HepG2 (cell line): Measurements from ENCODE around the gene SEMA3B. TPM values are rescaled to one million over a fixed set of nuclear protein-coding genes. Genes with fewer than 3 reads are reported as not detected.

Source experiments
- ATAC-seq: fragments of 200-7000 bp; cut with Tn5 transposase; 3 replicates; pipeline ENCODE4 v1.9.1; 2020; ENCODE audit warnings: mild to moderate bottlenecking, moderate library complexity
- BruUV-seq: library from RNA; stranded (reverse); fragments of 400-500 nt; replicated peaks from 2 replicates; lab custom pipeline; 2021; lab: Mats Ljungman, UMichigan
- CTCF ChIA-PET: fragments of 300-600 bp; formaldehyde crosslinking; extraction: SDS; loops from one replicate; lab custom pipeline; 2021; ENCODE audit warnings: low total read pairs, inconsistent platforms, low intra/inter-chr PET ratio; lab: Yijun Ruan, JAX
- POLR2A ChIA-PET: fragments of 350-600 bp; sonication (Branson Sonifier 250); formaldehyde crosslinking; loops from one replicate; lab custom pipeline; 2020; ENCODE audit warnings: antibody characterized with exemption, inconsistent platforms; lab: Yijun Ruan, JAX
- DNase-seq: peaks from one replicate; pipeline ENCODE4 v3.0.0-alpha.2; 2015; ENCODE audit warnings: low spot score
- FAIRE-seq: peaks from 3 replicates; lab custom pipeline; 2011; peaks lifted over from hg19 to GRCh38; lab: Jason Lieb, UNC
- H2AFZ ChIP-seq: one replicate; pipeline ENCODE4 v1.6.1; 2011; ENCODE audit warnings: low read length, inconsistent platforms
- H3K27ac ChIP-seq: fragments of 300-600 bp; 3 replicates; pipeline ENCODE4 v1.8.0; 2011; ENCODE audit warnings: mixed run types, mild to moderate bottlenecking, mixed read lengths, low read length, inconsistent platforms; ENCODE audit not compliant: insufficient read depth; ENCODE audit errors: extremely low read length
- H3K27me3 ChIP-seq, 2 experiments: fragments of 200-600 bp in 1 of 2; 2 replicates in 1 of 2; 3 replicates in 1 of 2; pipeline versions ENCODE4 v1.6.0 to v1.8.0; 2011; ENCODE audit warnings: low read length in 2 of 2, mild to moderate bottlenecking in 2 of 2, moderate library complexity in 2 of 2, inconsistent platforms in 1 of 2; ENCODE audit not compliant: insufficient read depth in 2 of 2, control insufficient read depth in 1 of 2
- H3K36me3 ChIP-seq, 2 experiments: fragments of 200-600 bp in 1 of 2; replicated peaks in 1 of 2; 2 replicates in 1 of 2; 3 replicates in 1 of 2; pipeline versions ENCODE4 v1.5.1 to v1.8.0; 2011; ENCODE audit warnings: low read length in 2 of 2, inconsistent platforms in 1 of 2; ENCODE audit not compliant: insufficient read depth in 2 of 2, control insufficient read depth in 1 of 2
- H3K4me1 ChIP-seq: 2 replicates; pipeline ENCODE4 v1.5.1; 2012; ENCODE audit warnings: low read length, inconsistent platforms; ENCODE audit not compliant: insufficient read depth
- H3K4me2 ChIP-seq: 2 replicates; pipeline ENCODE4 v1.6.0; 2011; ENCODE audit warnings: low read depth, low read length, inconsistent platforms
- H3K4me3 ChIP-seq, 3 experiments: fragments of 200-600 bp in 1 of 3; sonication (generic), shearing (Covaris generic) in 1 of 3; replicated peaks in 1 of 3; 2 replicates each; pipeline ENCODE4 v1.5.1; 2011 to 2016; ENCODE audit warnings: low read length in 3 of 3, inconsistent platforms in 2 of 3, low read depth in 2 of 3, mild to moderate bottlenecking in 2 of 3, control low read depth in 1 of 3, mixed read lengths in 1 of 3; ENCODE audit not compliant: insufficient read depth in 1 of 3
- H3K79me2 ChIP-seq: one replicate; pipeline ENCODE4 v1.6.1; 2011; ENCODE audit warnings: low read length, inconsistent platforms; ENCODE audit not compliant: insufficient read depth
- H3K9ac ChIP-seq: 2 replicates; pipeline ENCODE4 v1.6.0; 2011; ENCODE audit warnings: mild to moderate bottlenecking, low read depth, low read length, inconsistent platforms; ENCODE audit not compliant: insufficient read depth
- H3K9me3 ChIP-seq: 2 replicates; pipeline ENCODE4 v1.5.1; 2012; ENCODE audit warnings: mild to moderate bottlenecking, low read length
- H4K20me1 ChIP-seq: 2 replicates; pipeline ENCODE4 v1.6.0; 2011; ENCODE audit warnings: inconsistent platforms, mild to moderate bottlenecking, low read length, moderate library complexity; ENCODE audit not compliant: insufficient read depth
- DMAP1 ChIP-seq: IDR thresholded peaks from 2 replicates; pipeline ENCODE4 v1.6.1; 2016
- EP300 ChIP-seq, 3 experiments: sonication (generic) in 1 of 3; formaldehyde crosslinking in 1 of 3; IDR thresholded peaks; 2 replicates each; pipeline versions ENCODE4 v1.5.1 to v1.6.1; 2011 to 2020; ENCODE audit warnings: low read depth in 2 of 3, low read length in 2 of 3, borderline replicate concordance in 1 of 3, improper control_type of control experiment in 1 of 3, mild to moderate bottlenecking in 1 of 3, missing genetic modification reagents in 1 of 3, moderate library complexity in 1 of 3
- MXI1 ChIP-seq: IDR thresholded peaks from 3 replicates; pipeline ENCODE4 v1.6.1; 2012; ENCODE audit warnings: low read depth, low read length, inconsistent platforms, borderline replicate concordance
- PHF5A ChIP-seq: IDR thresholded peaks from one replicate; pipeline ENCODE4 v1.6.1; 2018; ENCODE audit warnings: low read depth, missing genetic modification reagents; ENCODE audit not compliant: unreplicated experiment
- POLR2AphosphoS5 ChIP-seq: IDR thresholded peaks from 2 replicates; pipeline ENCODE4 v1.6.1; 2012; ENCODE audit warnings: low read depth, low read length
- SATB2 ChIP-seq: sonication (generic); formaldehyde crosslinking; IDR thresholded peaks from 2 replicates; pipeline ENCODE4 v1.5.0; 2020; ENCODE audit warnings: missing genetic modification reagents
- SOX13 ChIP-seq, 3 experiments: fragments of 450-650 bp in 1 of 3; sonication (generic) in 1 of 3; formaldehyde crosslinking in 1 of 3; IDR thresholded peaks in 2 of 3; conservative IDR thresholded peaks in 1 of 3; 2 replicates each; pipeline versions ENCODE4 v1.5.0 to v1.6.1; 2016 to 2020; ENCODE audit warnings: antibody characterized with exemption in 1 of 3, mild to moderate bottlenecking in 1 of 3, missing compliant biosample characterization in 1 of 3, missing genetic modification reagents in 1 of 3, moderate library complexity in 1 of 3
- STAG1 ChIP-seq: sonication (generic); formaldehyde crosslinking; IDR thresholded peaks from 2 replicates; pipeline ENCODE4 v1.4.0; 2020; ENCODE audit warnings: missing genetic modification reagents
- YEATS2 ChIP-seq: sonication (generic); formaldehyde crosslinking; IDR thresholded peaks from 2 replicates; pipeline ENCODE4 v1.4.0; 2020; ENCODE audit warnings: missing genetic modification reagents, borderline replicate concordance
- ZNF333 ChIP-seq: sonication (generic); formaldehyde crosslinking; IDR thresholded peaks from 2 replicates; pipeline ENCODE4 v1.4.0; 2020; ENCODE audit warnings: mild to moderate bottlenecking, missing genetic modification reagents, borderline replicate concordance
- ZNF619 ChIP-seq: sonication (generic); formaldehyde crosslinking; IDR thresholded peaks from 2 replicates; pipeline ENCODE4 v1.4.0; 2020; ENCODE audit warnings: mild to moderate bottlenecking, missing genetic modification reagents
- ZNF629 ChIP-seq: sonication (generic); formaldehyde crosslinking; conservative IDR thresholded peaks from 2 replicates; pipeline ENCODE4 v1.5.0; 2020; ENCODE audit warnings: missing genetic modification reagents
- ZSCAN21 ChIP-seq: sonication (generic); formaldehyde crosslinking; IDR thresholded peaks from 2 replicates; pipeline ENCODE4 v1.8.0; 2022; ENCODE audit warnings: mild to moderate bottlenecking, missing genetic modification reagents, moderate library complexity, borderline replicate concordance
- WGBS: methylation state at CpG from one replicate; pipeline ENCODE4 v1.1.6; 2017; ENCODE audit warnings: low lambda C conversion rate; 5-methylcytosine and 5-hydroxymethylcytosine counted together
- in situ Hi-C: cut with HindIII; loops from 2 replicates; pipeline ENCODE4 v1.10.0; 2017; ENCODE audit warnings: low pct_unique_long_range_greater_than_20kb; ENCODE audit not compliant: extremely low pct_ligation_motif_present
- intact Hi-C: fragments of 100-400 bp; cut with micrococcal nuclease; formaldehyde crosslinking; loops from one replicate; pipeline ENCODE4 v1.10.0; 2022; ENCODE audit not compliant: unreplicated experiment
- polyA plus RNA-seq, 8 experiments: library from polyadenylated mRNA; depleted of rRNA in 3 of 8; stranded (reverse) in 7 of 8; unstranded in 1 of 8; fragments of >200 nt; fragmentation: Illumina TruSeq in 4 of 8; extraction: Trizol in 4 of 8; gene quantifications; 2 replicates each; pipeline versions ENCODE4 v1.2.1 to v1.2.3, GENCODE V29; 2011 to 2016; ENCODE audit warnings: low read depth in 4 of 8, missing spikeins in 1 of 8, mixed read lengths in 1 of 8; ENCODE audit not compliant: insufficient read depth in 1 of 8
- total RNA-seq, 5 experiments: library from RNA; depleted of rRNA; stranded (reverse); fragments of >200 nt; fragmentation: Illumina TruSeq; extraction: Trizol; gene quantifications; 2 replicates each; pipeline ENCODE4 v1.2.3, GENCODE V29; 2016; ENCODE audit warnings: low read depth in 1 of 5
- TF ChIP-seq, protein P1 (sequence below): sonication (generic); formaldehyde crosslinking; IDR thresholded peaks from 2 replicates; pipeline ENCODE4 v1.5.0; 2020; ENCODE audit warnings: mild to moderate bottlenecking, missing genetic modification reagents
- TF ChIP-seq, protein P2 (sequence below), 2 experiments: fragments of 450-650 bp in 1 of 2; sonication (generic) in 1 of 2; formaldehyde crosslinking; IDR thresholded peaks; 2 replicates each; pipeline versions ENCODE4 v1.5.0 to v1.8.0; 2020 to 2022; ENCODE audit warnings: mild to moderate bottlenecking in 1 of 2, missing genetic modification reagents in 1 of 2
- TF ChIP-seq, protein P3 (sequence below): sonication (generic); formaldehyde crosslinking; conservative IDR thresholded peaks from 2 replicates; pipeline ENCODE4 v1.4.0; 2020; ENCODE audit warnings: missing genetic modification reagents

SEMA3B gene
- total and polyA plus RNA-seq, 2 of the 13 experiments (the other 11 are each of a cell fraction or from before 2014, with no cell fraction given): 93.2 to 158 TPM

DNA sequence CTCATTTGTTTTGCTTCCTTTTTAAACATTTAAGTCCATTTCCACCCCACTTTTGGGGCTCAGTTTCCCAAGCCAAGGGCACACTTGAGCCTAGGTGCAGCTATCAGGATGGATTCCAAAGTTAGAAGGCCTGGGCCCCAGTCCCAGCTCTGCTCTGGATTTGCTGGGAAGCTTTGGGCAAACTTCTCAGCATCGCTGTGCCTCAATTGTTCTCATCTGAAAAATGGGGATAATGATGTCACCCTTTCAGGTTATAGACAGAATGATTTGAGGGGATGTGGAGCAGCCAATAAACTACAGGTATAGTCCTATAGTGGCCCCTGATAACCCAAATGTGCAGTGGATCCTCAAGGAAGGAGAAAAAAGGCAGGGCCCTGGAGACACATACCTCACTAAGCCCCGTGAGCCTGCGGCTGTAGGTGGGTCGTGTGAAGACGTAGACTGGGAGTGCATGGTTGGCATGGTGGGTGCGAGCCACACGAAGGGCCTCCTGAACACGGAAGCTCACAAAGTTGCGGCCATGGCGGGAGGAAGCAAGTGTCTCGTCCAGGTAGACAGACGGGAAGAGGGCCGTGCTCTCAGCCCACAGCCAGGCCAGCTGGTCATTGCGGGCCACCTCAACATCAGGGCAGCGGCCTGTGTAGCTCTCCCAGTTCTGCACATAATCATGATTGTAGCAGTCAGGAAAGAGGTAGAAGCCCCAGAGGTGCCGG is 50.4 kb downstream of the SEMA3B start:
- no peaks in the 10 kb centered on the region for H4K20me1 ChIP-seq
- ATAC-seq (no peak), FAIRE-seq (no peak), DNase-seq (no peak)
- peaks cover 25% of the 10 kb centered on the region for H3K79me2 ChIP-seq
- WGBS: 94% methylated on average over 16 of the region's 16 CpGs
- H3K27ac ChIP-seq: peak overlapping the region; percentile 2
- peak overlapping the region; percentile 10; the same call in 1 of the 2 replicates for H3K9ac ChIP-seq
- no peaks in the 10 kb centered on the region for H3K9me3 ChIP-seq
- BruUV-seq: no TSS peak
- intact Hi-C loops (no loop called here), in situ Hi-C loops (no loop called here)
- CTCF ChIA-PET: no interaction called here
- no peak overlapping the region for H2AFZ ChIP-seq
- POLR2A ChIA-PET: interaction anchor here (1.1 to 13.0 kb wide), 4 partner anchors 11 to 31 kb away, joined by 3 to 222 read pairs (median 8); partner anchors contain the start of genes CYB561D2, HYAL1, HYAL3 and IFRD2
- no peaks in the 10 kb centered on the region; a peak in 1 of 5 replicates for H3K27me3 ChIP-seq
- H3K4me2 ChIP-seq: peak overlapping the region; percentile 94
- peaks cover 70% of the 10 kb centered on the region for H3K4me1 ChIP-seq
- peak overlapping the region in 1 of 3 experiments; percentile 19; a peak in 2 of 6 replicates for H3K4me3 ChIP-seq
- peaks cover 16 to 32% of the 10 kb centered on the region in 2 experiments for H3K36me3 ChIP-seq
- TF ChIP-seq, protein P1, sequence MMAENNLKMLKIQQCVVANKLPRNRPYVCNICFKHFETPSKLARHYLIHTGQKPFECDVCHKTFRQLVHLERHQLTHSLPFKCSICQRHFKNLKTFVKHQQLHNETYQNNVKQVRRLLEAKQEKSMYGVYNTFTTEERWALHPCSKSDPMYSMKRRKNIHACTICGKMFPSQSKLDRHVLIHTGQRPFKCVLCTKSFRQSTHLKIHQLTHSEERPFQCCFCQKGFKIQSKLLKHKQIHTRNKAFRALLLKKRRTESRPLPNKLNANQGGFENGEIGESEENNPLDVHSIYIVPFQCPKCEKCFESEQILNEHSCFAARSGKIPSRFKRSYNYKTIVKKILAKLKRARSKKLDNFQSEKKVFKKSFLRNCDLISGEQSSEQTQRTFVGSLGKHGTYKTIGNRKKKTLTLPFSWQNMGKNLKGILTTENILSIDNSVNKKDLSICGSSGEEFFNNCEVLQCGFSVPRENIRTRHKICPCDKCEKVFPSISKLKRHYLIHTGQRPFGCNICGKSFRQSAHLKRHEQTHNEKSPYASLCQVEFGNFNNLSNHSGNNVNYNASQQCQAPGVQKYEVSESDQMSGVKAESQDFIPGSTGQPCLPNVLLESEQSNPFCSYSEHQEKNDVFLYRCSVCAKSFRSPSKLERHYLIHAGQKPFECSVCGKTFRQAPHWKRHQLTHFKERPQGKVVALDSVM (CRISPR knock-in tag): no peak
- TF ChIP-seq ZNF619 (CRISPR knock-in tag) (no peak), STAG1 (CRISPR knock-in tag) (no peak), ZNF333 (CRISPR knock-in tag) (no peak), ZSCAN21 (no peak), YEATS2 (CRISPR knock-in tag) (no peak), DMAP1 (no peak), EP300 (IDR thresholded peaks at IDR 0.05; ENCODE audit: low read depth in 2 of 2, low read length in 2 of 2) (no peak), EP300 (CRISPR knock-in tag; IDR thresholded peaks at IDR 0.05; ENCODE audit: borderline replicate concordance) (no peak), SOX13 (IDR thresholded peaks at IDR 0.05) (no peak), SOX13 (CRISPR knock-in tag; conservative IDR thresholded peaks at IDR 0.05 in 1 of 2, IDR thresholded peaks at IDR 0.05 in 1 of 2) (no peak), MXI1 (no peak), ZNF629 (CRISPR knock-in tag) (peak; percentile 87), PHF5A (CRISPR knock-in tag) (no peak), POLR2AphosphoS5 (0 out of 2 replicates have a peak, but pooled peaks have one; percentile 22), SATB2 (CRISPR knock-in tag) (no peak)
- TF ChIP-seq, protein P2, sequence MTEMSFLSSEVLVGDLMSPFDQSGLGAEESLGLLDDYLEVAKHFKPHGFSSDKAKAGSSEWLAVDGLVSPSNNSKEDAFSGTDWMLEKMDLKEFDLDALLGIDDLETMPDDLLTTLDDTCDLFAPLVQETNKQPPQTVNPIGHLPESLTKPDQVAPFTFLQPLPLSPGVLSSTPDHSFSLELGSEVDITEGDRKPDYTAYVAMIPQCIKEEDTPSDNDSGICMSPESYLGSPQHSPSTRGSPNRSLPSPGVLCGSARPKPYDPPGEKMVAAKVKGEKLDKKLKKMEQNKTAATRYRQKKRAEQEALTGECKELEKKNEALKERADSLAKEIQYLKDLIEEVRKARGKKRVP (CRISPR knock-in tag; IDR thresholded peaks at IDR 0.05): no peak
- TF ChIP-seq, protein P3, sequence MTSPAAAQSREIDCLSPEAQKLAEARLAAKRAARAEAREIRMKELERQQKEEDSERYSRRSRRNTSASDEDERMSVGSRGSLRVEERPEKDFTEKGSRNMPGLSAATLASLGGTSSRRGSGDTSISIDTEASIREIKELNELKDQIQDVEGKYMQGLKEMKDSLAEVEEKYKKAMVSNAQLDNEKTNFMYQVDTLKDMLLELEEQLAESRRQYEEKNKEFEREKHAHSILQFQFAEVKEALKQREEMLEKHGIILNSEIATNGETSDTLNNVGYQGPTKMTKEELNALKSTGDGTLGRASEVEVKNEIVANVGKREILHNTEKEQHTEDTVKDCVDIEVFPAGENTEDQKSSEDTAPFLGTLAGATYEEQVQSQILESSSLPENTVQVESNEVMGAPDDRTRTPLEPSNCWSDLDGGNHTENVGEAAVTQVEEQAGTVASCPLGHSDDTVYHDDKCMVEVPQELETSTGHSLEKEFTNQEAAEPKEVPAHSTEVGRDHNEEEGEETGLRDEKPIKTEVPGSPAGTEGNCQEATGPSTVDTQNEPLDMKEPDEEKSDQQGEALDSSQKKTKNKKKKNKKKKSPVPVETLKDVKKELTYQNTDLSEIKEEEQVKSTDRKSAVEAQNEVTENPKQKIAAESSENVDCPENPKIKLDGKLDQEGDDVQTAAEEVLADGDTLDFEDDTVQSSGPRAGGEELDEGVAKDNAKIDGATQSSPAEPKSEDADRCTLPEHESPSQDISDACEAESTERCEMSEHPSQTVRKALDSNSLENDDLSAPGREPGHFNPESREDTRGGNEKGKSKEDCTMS: no peak
